Activated CD4-positive, alpha-beta T cell treated with anti-CD3 and anti-CD28 coated beads, Interleukin-2, amount 50 U/mL, for 4 hours (primary cell): ENCODE data around the gene NEO1.

Source experiments
- DNase-seq, 2 experiments: peaks; one replicate each; pipeline ENCODE4 v3.0.0-alpha.2; 2020

Gene NEO1

GRCh38 chr15:73317651-73318462, 265.6 kb downstream of the NEO1 start:
- DNase-seq: no peak

GRCh38 chr15:73318463-73319351, 266.4 kb downstream of the NEO1 start:
- DNase-seq: no peak

GRCh38 chr15:73319460-73320245, 267.4 kb downstream of the NEO1 start:
- no peak for DNase-seq

GRCh38 chr15:73320619-73321180, 268.4 kb downstream of the NEO1 start:
- no peak for DNase-seq

- no peak for DNase-seq
Observed at GRCh38 chr15:73321496-73322450, 269.5 kb downstream of the NEO1 start.

- no peak for DNase-seq
Observed at GRCh38 chr15:73322665-73323373, 270.6 kb downstream of the NEO1 start.

- DNase-seq: no peak
Observed at GRCh38 chr15:73323374-73323955, 271.2 kb downstream of the NEO1 start.

- DNase-seq: no peak
Observed at GRCh38 chr15:73323956-73324355, 271.7 kb downstream of the NEO1 start.

- no peak for DNase-seq
Observed at GRCh38 chr15:73324496-73325170, 272.4 kb downstream of the NEO1 start.

- no peak for DNase-seq
Observed at GRCh38 chr15:73325191-73325861, 273.1 kb downstream of the NEO1 start.

GRCh38 chr15:73326157-73326556, 273.9 kb downstream of the NEO1 start:
- no peak for DNase-seq

GRCh38 chr15:73328149-73328820, 276.0 kb downstream of the NEO1 start:
- DNase-seq: no peak

- no peak for DNase-seq
Observed at GRCh38 chr15:73328981-73329380, 276.7 kb downstream of the NEO1 start.

GRCh38 chr15:73329501-73330200, 277.4 kb downstream of the NEO1 start:
- DNase-seq: no peak

- no peak for DNase-seq
Observed at GRCh38 chr15:73330206-73331051, 278.2 kb downstream of the NEO1 start.

GRCh38 chr15:73331501-73331900, 279.2 kb downstream of the NEO1 start:
- no peak for DNase-seq
